NB4 (cell line): ENCODE data around the gene SSR1.

Experiments
- DNase-seq: peaks from one replicate; pipeline ENCODE4 v3.0.0; 2010; ENCODE audit warnings: low read depth
- H3K4me3 ChIP-seq: one replicate; pipeline ENCODE4 v1.5.1; 2011; ENCODE audit warnings: mild to moderate bottlenecking, low read depth, low read length, moderate library complexity
- MYC ChIP-seq: IDR thresholded peaks from 2 replicates; pipeline ENCODE4 v1.6.1; 2011; ENCODE audit warnings: low read depth, low read length
- POLR2A ChIP-seq: IDR thresholded peaks from 2 replicates; pipeline ENCODE4 v1.6.1; 2011; ENCODE audit warnings: mild to moderate bottlenecking; ENCODE audit not compliant: insufficient read length; ENCODE audit errors: extremely low read depth
- TF ChIP-seq, protein P1 (sequence below): IDR thresholded peaks from 2 replicates; pipeline ENCODE4 v1.6.1; 2011; ENCODE audit warnings: low read depth, low read length
- TF ChIP-seq, protein P2 (sequence below): IDR thresholded peaks from one replicate; pipeline ENCODE4 v1.5.1; 2012; ENCODE audit warnings: low read depth, low read length

SSR1 gene

DNA sequence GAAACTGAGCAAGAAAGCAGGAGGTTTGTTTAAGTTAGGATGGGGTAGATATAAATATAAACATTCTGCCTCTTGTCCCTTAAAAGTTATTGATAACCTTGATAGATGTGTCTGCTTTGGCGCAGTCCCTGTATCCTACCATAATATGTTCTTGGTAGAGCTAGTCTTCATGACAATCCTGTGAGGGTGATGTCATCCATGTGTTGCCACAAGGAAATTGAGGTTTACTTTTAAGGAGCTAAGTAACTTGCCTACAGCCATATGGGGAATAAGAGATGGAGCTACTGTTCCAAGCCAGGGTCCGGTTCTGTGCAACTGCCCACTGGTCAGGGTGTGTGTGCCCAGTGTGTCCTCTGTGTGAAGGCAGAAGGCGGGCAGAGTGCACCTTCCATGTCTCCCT is 78.5 kb downstream of the SSR1 start:
- no peak overlapping the region for H3K4me3 ChIP-seq
- DNase-seq: no peak
- TF ChIP-seq, protein P1, sequence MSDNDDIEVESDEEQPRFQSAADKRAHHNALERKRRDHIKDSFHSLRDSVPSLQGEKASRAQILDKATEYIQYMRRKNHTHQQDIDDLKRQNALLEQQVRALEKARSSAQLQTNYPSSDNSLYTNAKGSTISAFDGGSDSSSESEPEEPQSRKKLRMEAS: no peak
- TF ChIP-seq, protein P2, sequence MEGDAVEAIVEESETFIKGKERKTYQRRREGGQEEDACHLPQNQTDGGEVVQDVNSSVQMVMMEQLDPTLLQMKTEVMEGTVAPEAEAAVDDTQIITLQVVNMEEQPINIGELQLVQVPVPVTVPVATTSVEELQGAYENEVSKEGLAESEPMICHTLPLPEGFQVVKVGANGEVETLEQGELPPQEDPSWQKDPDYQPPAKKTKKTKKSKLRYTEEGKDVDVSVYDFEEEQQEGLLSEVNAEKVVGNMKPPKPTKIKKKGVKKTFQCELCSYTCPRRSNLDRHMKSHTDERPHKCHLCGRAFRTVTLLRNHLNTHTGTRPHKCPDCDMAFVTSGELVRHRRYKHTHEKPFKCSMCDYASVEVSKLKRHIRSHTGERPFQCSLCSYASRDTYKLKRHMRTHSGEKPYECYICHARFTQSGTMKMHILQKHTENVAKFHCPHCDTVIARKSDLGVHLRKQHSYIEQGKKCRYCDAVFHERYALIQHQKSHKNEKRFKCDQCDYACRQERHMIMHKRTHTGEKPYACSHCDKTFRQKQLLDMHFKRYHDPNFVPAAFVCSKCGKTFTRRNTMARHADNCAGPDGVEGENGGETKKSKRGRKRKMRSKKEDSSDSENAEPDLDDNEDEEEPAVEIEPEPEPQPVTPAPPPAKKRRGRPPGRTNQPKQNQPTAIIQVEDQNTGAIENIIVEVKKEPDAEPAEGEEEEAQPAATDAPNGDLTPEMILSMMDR: no peak
- no peak for TF ChIP-seq POLR2A
- no peak for TF ChIP-seq MYC

DNA sequence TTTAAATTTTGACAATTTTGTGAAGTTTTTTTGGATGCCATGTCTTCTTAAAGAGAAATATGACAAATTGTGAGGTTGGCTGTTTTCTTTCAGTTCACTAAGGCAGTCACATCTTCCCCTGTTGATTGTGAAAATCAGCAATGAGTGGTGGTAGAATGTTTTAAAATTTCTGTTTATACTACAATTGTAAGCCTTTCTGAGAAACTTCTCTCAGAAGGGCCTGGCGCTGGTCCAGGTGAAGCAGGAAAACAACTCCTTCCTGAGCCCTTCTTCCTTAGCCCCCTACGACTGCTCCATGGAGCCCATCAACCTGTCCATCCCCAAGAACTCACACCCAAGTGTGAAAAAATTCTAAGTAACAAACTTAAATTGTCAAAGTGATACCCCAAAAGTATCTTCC is 80.6 kb downstream of the SSR1 start:
- TF ChIP-seq, protein P2: no peak
- TF ChIP-seq MYC: no peak
- TF ChIP-seq POLR2A: no peak
- TF ChIP-seq, protein P1: no peak
- DNase-seq: no peak
- H3K4me3 ChIP-seq: no peak overlapping the region

- DNase-seq: no peak
- TF ChIP-seq, protein P1: no peak
- no peak for TF ChIP-seq POLR2A
- TF ChIP-seq, protein P2: no peak
- TF ChIP-seq MYC: no peak
Observed at GRCh38 chr6:7230956-7231713, 81.9 kb downstream of the SSR1 start.

DNA sequence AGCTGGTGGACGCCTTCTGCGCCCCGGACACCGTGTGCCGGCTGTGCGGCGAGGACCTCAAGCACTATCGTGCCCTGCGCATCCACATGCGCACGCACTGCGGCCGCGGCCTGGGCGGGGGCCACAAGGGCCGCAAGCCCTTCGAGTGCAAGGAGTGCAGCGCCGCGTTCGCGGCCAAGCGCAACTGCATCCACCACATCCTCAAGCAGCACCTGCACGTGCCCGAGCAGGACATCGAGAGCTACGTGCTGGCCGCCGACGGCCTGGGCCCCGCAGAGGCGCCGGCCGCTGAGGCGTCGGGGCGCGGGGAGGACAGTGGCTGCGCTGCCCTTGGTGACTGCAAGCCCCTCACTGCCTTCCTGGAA is 82.7 kb downstream of the SSR1 start:
- no peak overlapping the region for H3K4me3 ChIP-seq
- TF ChIP-seq, protein P1: no peak
- no peak for TF ChIP-seq POLR2A
- TF ChIP-seq, protein P2: no peak
- TF ChIP-seq MYC: no peak
- no peak for DNase-seq

More at GRCh38 chr6:7230956-7231713, 81.9 kb downstream of the SSR1 start:
- H3K4me3 ChIP-seq: no peak overlapping the region

DNA sequence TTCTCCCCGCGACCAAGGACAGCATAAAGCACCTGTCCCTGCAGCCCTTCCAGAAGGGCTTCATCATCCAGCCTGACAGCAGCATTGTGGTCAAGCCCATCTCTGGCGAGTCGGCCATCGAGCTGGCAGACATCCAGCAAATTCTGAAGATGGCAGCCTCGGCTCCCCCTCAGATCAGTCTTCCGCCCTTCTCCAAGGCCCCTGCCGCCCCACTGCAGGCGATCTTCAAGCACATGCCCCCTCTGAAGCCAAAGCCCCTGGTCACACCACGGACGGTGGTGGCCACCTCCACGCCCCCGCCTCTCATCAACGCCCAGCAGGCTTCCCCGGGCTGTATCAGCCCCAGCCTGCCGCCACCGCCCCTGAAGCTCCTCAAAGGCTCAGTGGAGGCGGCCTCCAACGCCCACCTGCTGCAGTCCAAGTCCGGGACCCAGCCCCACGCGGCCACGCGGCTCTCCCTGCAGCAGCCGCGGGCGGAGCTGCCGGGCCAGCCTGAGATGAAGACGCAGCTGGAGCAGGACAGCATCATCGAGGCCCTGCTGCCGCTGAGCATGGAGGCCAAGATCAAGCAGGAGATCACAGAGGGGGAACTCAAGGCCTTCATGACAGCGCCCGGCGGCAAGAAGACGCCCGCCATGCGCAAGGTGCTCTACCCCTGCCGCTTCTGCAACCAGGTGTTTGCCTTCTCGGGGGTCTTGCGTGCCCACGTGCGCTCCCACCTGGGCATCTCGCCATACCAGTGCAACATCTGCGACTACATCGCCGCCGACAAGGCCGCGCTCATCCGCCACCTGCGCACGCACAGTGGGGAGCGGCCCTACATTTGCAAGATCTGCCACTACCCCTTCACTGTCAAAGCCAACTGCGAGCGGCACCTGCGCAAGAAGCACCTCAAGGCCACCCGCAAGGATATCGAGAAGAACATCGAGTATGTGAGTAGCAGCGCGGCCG is 83.3 kb downstream of the SSR1 start:
- no peak for DNase-seq
- TF ChIP-seq MYC (no peak), POLR2A (no peak)
- TF ChIP-seq, protein P2: no peak
- TF ChIP-seq, protein P1: no peak
- no peak overlapping the region for H3K4me3 ChIP-seq
